Left cardiac atrium (tissue), 4 donors: Measurements from ENCODE around the gene SYTL5. TPM values are rescaled to one million over a fixed set of nuclear protein-coding genes. Genes with fewer than 3 reads are reported as not detected.

Source experiments
- ATAC-seq, 2 donors: fragments of 200-7000 bp; cut with Tn5 transposase; one replicate each; pipeline ENCODE4 v1.9.1; 2020; ENCODE audit warnings: mild to moderate bottlenecking in 2 of 2, moderate library complexity in 2 of 2
- DNase-seq: peaks from one replicate; pipeline ENCODE4 v3.0.0-alpha.2; 2020
- intact Hi-C, 2 donors: fragments of 100-400 bp; cut with DNase I; formaldehyde crosslinking; loops; one replicate each; pipeline versions ENCODE4 v1.14.1 to v1.15.1; 2022 to 2023
- total RNA-seq, 2 donors: library from RNA; stranded (reverse); fragmentation: NEBNext Ultra II Directional; extraction: Animal tissue kit (Norgen Biotek cat#: 25700); gene quantifications; one replicate each; pipeline ENCODE4 v1.2.1, GENCODE V29; 2021
- donor health status: DM: no; HTN: yes; CAD: no.
- donor health status: DM: no; HTN: yes; CAD: no; lungs with severe emphysema.
- donor health status: DM: yes; HTN: yes; CAD: no.
- donor health status: Dilated cardiomyopathy.

SYTL5 gene
- total RNA-seq, 2 donors from 2014 or later = 0.39 TPM; not detected in 1

DNA sequence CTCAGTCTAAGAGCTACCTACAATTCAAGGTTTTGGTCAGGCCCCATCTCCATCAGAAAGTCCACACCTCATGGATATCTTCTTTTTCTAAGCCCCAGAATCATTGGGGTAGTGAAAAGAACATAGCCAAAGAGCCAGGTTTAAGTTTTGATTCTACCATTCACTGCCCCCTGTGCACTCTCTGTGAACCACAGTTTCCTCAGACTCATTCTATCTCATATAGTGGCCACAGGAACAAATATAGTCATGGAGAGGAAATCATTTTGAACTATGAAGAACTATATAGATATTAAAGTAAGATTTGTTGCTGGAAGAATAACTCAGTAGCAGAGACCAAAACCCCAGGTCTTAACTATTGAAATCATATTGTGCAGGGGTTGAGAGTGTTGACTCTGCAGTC is 3.3 kb downstream of the SYTL5 start:
- intact Hi-C loops = no loop called here
- DNase-seq (no peak), ATAC-seq (no peak)

DNA sequence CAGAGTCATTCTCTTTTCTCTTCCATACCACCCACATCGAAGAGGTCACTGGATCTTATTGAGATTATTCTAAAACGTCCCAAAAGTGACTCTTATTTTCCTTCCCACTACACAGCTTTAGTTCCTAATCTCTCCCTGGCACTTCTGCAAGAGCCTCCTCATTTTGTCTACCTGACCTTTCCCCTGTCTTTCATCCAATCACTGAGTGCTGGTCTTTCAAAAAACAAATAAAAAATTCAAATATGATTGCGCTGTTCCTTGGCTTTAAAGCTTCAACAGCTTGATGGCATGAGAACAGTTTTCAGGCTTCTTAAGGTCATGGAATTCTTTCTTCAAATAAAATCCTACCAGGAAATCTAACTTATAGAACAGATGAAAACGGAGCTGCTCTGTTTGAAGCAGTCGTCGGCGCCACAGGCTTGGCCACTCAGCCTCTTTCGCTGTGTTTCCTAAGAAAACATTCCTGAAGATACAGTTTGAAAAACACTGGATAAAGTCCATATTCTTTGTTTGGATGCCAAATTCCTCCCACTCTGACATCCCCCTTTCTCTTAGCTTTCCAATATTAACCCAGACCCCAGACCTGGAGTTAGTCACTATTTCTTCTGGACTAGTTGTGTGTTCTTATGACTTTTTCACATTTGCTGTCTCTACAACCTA is 12.5 kb downstream of the SYTL5 start:
- intact Hi-C loops = no loop called here
- DNase-seq = no peak
- no peak for ATAC-seq

DNA sequence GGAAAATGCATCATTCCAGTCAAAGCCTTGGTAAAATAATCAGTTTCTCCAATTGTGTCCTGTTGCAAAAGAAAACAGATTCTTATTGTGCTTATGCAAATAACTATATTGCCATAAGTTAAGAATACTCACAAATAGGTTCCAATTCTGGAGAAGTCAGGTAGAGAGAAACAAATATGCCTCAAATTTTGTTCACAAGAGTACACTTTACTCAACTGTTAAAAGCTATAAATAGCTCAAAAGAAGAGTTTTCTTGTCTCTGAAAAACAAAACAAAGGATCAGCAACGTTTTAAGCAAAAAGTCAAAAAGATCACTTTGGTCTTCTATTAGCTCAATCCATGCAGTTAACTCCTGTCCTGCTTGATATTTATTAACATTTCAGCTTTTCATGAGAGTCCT is 21.9 kb downstream of the SYTL5 start:
- intact Hi-C loops = no loop called here
- no peak for DNase-seq
- no peak for ATAC-seq

DNA sequence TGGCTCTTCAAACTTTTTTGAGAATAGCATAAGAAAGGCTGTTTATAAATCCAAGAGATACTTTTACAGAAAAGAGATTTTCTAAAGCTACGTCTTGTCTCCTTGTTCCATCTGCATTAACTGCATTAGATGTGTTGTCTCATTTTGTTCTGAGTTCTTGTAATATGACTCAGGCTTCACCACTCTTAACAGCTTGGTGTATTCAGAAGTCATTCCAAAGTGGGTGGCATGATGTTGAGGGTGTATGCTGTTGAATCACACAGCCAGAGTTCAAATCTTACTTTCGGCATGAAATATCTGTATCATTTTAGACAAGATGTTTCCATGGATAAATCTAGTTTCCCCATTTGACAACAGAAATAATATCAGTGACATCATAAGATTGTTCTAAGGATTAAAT is 30.1 kb downstream of the SYTL5 start:
- intact Hi-C loops = no loop called here
- no peak for ATAC-seq
- DNase-seq = no peak

DNA sequence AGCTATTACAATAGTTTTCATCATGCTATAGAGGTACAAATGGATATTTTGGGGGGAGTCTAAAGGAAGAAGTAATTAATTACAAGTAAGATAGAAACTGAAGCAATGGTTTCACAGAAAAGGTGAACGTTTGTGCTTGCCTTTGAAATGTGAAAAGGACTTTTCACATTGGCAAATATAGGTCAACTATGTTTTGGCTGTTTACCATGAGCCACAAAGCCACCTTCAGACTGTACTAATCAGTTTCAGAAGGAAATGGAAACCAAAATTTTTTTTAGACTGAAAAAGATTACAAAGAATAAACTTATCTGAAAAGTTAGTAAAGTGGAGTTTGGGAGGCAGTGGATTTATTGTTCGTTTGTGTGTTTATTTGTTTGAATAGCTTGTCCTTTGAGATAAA is 32.1 kb downstream of the SYTL5 start:
- no peak for ATAC-seq
- intact Hi-C loops = no loop called here
- no peak for DNase-seq

DNA sequence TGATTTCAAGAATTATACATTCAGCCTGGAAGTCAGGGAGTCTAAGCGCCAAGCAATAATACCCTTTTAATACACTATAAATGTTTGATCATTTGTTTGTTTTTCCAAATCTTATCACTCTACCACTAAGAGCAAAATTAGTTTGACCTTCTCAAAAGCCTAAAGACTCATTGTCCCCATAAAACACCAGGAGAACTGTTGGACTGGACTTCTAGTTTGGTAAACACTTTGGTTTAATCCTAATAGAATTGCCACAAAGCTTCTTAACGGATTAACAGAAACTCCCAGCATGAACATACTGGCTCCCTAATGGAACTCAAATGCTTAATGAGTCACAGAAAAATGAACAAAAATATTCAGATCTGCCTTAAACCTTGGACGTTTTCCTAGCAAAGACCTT is 34.9 kb downstream of the SYTL5 start:
- no peak for ATAC-seq
- no peak for DNase-seq
- intact Hi-C loops = no loop called here

DNA sequence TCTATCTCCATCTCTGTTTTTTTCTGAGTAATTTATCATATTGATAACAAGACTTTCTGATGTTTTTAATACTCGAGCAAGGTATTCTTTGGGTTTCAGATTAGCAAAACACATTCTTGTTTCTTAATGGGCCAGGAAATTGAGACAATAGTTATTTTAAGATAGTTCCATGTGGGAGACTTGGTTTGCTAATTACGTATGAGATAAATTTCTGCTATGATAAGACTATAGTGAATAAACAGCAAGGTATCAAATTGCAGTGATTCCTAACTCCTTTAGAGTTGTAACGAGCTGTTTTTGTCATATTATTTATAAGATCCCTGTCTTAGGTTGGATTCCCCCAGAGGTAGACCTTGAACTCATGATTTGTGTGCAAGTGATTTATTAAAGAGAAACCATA is 38.3 kb downstream of the SYTL5 start:
- ATAC-seq (no peak), DNase-seq (no peak)
- intact Hi-C loops = no loop called here

DNA sequence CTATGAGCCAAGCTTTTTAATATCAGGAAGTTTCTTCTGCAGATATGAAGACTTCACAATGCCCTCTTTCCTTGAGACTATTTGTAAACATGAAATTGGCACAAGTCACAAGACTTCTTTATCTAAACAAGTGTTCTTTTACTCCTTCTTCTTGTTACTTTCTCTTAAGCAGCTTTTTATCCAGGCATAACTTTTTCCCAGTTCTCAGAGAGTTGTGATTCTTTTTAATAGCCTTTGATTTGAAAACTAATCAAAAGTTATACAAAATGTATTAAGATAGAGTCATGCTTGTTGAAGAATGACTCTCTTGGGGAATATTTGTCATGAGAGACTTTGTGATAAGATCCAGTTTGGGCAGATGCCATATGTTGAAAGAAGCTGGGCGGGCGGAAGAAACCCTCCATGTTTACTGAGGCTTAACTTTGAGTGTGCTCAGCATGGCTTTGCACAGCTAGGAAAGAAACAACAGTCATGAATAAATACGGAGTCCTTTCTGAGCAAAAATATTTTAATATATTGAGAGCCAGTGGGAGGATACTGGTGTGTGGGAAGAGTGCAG is 39.3 kb downstream of the SYTL5 start:
- intact Hi-C loops = no loop called here
- ATAC-seq = no peak
- DNase-seq = no peak

DNA sequence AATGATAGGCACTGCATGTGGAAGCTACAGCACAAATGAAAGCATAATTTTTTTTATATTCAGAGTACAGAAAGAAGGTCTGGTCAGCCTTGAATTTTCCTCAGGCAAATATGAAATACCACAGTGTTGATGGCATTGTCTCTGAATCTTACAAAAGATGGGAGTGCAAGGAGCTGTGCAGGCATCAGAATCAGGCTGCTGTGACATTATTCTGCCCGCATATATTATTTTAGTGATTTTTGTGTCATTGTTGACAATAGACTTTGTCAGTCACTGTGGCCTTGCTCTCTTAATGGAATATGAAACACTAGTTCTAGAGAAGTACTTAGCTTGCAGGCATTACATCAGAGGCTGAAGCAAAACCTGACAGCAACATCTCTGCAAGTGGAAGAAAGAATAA is 42.5 kb downstream of the SYTL5 start:
- intact Hi-C loops = no loop called here
- DNase-seq (no peak), ATAC-seq (no peak)

DNA sequence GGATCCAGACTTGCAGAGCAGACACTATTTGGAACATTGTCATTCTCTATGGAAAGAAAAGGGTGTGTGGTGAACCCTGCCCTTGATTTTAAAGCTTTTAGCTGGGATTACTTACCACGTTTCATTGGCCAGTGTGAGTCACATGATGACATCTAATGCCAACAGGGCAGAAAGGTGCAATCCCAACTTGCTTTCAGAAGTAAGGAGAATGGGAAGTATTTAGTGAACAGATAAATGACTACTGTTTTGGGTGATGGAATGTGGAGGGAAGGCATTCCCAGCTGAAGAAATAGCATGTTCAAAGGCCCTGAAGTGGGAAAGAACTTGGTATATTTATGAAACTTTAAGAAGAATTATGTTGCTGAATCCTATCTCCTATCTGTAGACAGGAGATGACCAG is 44.5 kb downstream of the SYTL5 start:
- DNase-seq (no peak), ATAC-seq (no peak)
- intact Hi-C loops = no loop called here

DNA sequence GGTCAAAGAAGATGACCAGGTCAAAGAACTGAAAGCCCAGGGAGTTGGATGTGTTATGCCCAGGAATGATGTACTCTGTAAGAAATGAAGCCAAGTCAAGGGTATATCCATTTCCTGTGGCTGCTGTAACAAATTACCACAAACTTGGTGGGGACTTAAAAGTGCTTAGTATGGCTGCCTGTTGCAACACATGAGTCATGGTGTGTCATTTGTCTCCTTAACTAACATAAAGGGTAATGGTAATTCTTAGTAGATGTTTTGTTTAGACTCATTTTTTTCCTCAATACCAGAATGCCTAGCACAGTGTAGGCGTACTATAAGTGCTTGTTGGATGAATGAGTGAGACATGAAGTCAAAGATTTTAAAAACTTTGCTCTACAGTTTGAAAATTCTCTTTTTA is 45.7 kb downstream of the SYTL5 start:
- DNase-seq (no peak), ATAC-seq (no peak)
- intact Hi-C loops = no loop called here

DNA sequence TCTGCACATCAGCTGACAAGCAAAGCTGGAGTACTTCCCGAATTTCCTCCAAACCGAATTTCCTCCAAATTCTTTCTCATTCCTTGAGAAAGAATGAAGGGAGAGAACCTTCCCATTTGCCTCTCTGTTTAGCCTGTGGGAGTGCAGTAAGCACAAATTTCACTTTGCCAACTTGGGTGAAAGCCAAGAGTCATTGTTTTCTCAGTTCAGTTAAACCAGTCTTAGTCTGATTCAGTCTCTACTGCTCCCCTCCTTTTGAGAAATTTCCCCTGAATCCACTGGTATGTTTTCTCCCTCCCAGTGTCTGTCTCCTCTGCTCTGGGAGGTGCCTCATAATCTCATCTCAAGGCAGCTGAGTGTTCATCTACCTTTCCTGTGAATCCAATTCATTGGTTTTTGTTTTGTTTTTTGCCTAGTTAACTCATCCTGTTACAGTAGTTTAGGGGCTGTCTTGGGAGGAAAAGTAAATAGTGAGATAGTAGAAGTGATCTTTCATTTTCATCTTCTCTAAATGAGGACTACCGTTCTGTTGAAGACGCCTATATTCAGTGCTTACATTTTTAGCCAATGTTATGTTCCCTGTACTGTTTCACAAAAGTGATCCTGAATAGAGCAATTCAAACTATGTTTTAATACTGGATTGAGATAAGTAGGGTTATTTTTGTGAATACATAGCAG is 49.0 kb downstream of the SYTL5 start:
- DNase-seq = no peak
- peak; percentile 63 to 66 for ATAC-seq
- intact Hi-C loops = no loop called here

DNA sequence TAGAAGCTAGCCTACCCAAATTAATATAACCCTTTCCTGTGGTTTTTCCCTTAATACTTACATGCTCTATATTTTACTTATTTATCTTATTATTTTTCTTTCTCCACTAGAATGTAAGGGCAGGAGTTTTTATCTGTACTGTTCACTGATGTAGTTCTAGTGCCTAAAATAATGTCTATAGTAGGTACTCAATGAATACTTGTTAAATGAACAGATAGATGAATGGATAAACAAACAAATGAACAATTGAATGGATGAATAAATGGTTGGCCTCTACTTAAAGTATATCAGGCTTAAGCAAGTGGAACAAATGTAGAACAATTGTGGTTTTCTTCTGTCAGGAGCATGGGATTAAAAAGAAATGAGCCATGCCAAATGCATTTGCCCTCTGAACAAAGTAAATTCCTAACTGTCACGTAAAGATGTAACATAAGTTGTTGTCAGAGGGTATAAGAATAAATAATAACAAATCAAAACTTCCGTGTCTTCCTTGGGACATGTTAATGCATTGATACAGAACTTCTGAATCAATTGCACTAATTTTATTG is 54.1 kb downstream of the SYTL5 start:
- no peak for DNase-seq
- intact Hi-C loops = no loop called here
- ATAC-seq = no peak

DNA sequence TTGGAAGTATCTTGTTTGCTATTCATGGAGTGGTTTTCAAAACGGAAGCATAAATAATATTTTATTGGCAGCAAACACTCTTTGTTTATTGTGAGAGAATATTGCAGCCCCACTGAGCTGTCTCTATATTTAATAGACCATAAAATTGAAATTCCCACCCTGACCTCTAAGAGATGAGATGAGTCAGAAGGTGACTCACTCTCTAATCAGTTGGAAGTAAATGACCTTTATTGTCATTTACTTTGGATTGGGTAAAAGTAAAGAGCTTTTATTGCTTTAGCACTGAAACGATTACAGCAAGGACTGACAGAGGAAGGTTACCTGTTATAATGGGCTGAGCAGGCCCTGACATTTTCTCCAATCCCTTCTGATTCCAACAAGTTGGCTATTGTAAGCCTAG is 55.0 kb downstream of the SYTL5 start:
- ATAC-seq = no peak
- DNase-seq = no peak
- intact Hi-C loops = no loop called here

DNA sequence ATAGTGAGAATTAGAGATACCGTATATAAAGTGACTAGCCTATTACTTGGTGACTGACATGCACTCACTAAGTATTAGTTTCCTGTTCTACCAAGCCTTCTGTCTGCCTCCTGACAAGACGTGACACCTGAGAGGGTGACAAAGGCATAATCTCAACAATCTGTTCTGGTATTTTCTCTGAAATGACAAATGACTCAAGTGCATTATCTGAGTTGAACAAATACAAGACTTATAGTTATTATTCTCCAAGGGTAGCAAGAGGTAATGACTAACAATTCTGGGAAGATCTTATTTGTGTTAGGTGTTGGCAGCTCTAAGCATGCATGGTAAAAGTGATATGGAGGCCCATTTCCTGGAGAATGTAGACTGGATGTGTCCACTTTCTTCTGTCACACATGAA is 60.6 kb downstream of the SYTL5 start:
- ATAC-seq = no peak
- no peak for DNase-seq
- intact Hi-C loops = no loop called here

DNA sequence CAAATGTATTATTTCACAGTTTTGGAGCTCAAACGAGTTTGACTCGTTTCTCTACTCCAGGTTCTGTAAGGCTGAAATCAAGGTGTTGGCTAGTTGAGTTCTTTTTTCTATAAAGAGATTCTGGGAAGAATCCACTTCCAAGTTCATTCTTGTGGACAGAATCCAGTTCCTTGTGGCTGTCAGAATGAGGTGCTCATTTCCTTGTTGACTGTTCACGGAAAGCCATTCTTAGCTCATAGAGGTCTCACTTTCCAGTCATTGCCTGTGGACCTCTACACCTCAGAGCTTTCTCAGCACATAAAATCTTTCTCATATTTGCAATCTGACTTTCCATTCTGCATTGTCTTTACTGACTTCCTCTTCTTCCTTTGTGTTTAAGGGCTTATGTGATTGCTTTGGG is 62.9 kb downstream of the SYTL5 start:
- no peak for ATAC-seq
- intact Hi-C loops = no loop called here
- no peak for DNase-seq

DNA sequence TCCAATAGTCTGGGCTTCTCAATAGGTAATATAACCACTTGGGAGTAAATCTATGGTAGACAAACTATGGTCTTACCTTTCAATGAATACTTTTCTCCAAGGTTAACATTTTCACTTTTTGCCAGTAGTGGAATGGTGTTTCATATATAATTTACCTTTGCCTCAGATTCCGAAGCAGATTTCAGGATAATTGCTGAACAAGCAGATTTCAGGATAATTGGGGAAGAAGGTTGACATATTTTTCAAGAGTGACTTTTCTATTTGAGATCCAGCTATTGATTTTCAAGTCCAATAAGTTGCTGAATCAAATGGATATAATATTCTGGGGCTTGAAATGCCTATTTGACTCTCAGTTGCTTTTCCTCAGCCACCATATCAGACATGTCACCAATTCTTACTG is 63.6 kb downstream of the SYTL5 start:
- ATAC-seq (no peak), DNase-seq (no peak)
- intact Hi-C loops = no loop called here

DNA sequence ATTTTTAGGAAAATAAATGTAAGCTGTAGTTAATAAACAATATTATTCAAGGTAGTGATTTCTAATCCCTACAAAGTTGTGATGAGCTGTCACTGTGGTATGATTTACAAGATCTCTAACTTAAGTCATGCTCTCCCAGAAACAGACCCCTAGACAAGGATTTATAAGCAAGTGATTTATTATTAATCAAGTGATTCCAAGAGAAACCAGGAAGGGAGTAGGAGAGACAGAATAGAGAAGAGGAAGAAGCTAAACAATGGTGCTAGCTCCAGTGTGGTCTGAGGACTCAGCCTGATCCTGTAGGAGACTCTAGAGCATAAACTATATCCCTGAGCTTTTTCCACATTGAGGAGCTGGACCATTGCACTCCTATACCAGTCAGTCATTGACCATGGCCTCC is 73.1 kb downstream of the SYTL5 start:
- no peak for ATAC-seq
- intact Hi-C loops = no loop called here
- DNase-seq = no peak

DNA sequence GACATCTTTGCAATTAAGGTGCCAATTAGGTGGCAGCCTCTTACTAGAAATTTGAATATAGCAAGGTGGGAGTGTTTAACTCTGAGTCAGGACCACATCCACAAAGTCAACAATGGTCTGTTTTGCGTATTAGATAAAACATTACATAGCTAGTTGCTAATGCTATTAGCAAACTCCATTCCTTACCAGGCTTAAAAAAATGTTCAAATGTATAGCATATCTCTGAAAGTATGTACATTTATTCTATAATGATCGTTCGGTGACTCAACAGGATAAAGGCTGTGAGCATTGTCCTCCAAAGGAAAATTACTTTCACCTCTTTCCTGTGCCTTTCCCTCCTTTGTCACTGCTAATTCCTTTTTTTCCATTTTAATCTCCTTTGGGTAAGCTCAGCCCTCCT is 74.5 kb downstream of the SYTL5 start:
- DNase-seq = no peak
- intact Hi-C loops = no loop called here
- no peak for ATAC-seq

DNA sequence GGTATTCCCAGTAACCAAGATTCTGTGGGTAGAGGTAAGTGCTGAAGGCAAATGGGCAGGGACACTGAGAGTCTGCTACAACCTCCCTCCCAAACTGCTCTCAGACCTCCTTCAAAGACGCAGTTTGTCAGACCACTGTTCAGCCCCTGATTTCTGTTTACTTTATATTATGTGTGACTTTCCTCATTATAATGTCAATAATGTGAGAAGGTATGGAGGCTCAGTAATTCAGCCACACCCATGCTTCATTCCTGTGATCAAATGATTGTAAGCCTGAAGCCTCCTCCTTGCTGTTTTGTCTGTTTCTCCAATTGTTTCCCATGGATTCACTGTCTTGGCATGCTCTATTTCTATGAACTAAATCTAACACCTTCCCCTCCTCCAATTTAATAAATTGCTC is 75.6 kb downstream of the SYTL5 start:
- ATAC-seq (no peak), DNase-seq (no peak)
- intact Hi-C loops = no loop called here

DNA sequence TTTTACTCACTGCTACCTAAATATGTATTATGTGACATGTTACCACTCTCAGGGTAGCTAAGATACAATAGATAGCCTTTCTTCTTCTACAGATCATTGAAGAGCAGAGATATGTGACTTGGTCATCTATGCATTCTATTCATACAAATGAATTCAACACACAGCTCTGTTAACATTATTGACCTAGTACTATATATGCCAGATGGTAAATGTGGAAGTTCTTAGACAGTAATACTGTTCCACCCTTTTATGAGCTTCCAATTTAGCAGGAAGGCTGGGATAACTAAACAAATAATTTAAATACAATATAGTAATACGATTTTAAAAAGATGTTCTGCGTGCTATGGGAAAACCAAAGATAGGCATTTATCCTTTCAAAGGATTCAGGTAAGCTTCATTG is 76.0 kb downstream of the SYTL5 start:
- ATAC-seq = no peak
- intact Hi-C loops = no loop called here
- no peak for DNase-seq
